H1 (cell line): Measurements from ENCODE around the gene VENTX. TPM values are rescaled to one million over a fixed set of nuclear protein-coding genes. Genes with fewer than 3 reads are reported as not detected.

Experiments used
- CTCF ChIA-PET: fragments of 300-600 bp; sonication (Branson Sonifier 250); formaldehyde crosslinking; loops from one replicate; lab custom pipeline; 2021; ENCODE audit not compliant: partially characterized antibody; lab: Charles Lee
- POLR2A ChIA-PET: fragments of 300-600 bp; sonication (Branson Sonifier 250); formaldehyde crosslinking; loops from one replicate; lab custom pipeline; 2021; ENCODE audit warnings: inconsistent platforms; ENCODE audit not compliant: partially characterized antibody; lab: Charles Lee
- DNase-seq, 2 experiments: peaks; one replicate each; pipeline versions ENCODE4 v3.0.0 to v3.0.0-alpha.2; 2010 to 2022; ENCODE audit warnings: low spot score in 2 of 2, low read depth in 1 of 2, mixed read lengths in 1 of 2
- FAIRE-seq: peaks from 2 replicates; lab custom pipeline; 2011; peaks lifted over from hg19 to GRCh38; lab: Jason Lieb, UNC
- H2AFZ ChIP-seq: 2 replicates; pipeline ENCODE4 v1.8.1; 2012; ENCODE audit warnings: low read length, inconsistent platforms
- H2AK5ac ChIP-seq: 2 replicates; pipeline ENCODE4 v1.6.1; 2013; ENCODE audit warnings: low read depth, low read length
- H2BK120ac ChIP-seq: replicated peaks from 2 replicates; pipeline ENCODE3; 2013; ENCODE audit warnings: low read depth, low read length, inconsistent platforms
- H2BK12ac ChIP-seq: 2 replicates; pipeline ENCODE4 v1.6.1; 2013; ENCODE audit warnings: low read depth, low read length
- H2BK15ac ChIP-seq: 2 replicates; pipeline ENCODE4 v1.6.1; 2013; ENCODE audit warnings: low read length
- H2BK20ac ChIP-seq: 2 replicates; pipeline ENCODE4 v1.6.1; 2013; ENCODE audit warnings: low read length
- H2BK5ac ChIP-seq: 2 replicates; pipeline ENCODE4 v1.6.1; 2013; ENCODE audit warnings: low read depth, low read length
- H3K14ac ChIP-seq: 2 replicates; pipeline ENCODE4 v1.6.1; 2013; ENCODE audit warnings: inconsistent platforms; ENCODE audit not compliant: insufficient read length
- H3K18ac ChIP-seq: 2 replicates; pipeline ENCODE4 v1.6.1; 2013; ENCODE audit warnings: low read length; ENCODE audit errors: extremely low read depth
- H3K23ac ChIP-seq: 2 replicates; pipeline ENCODE4 v1.6.1; 2013; ENCODE audit warnings: inconsistent platforms; ENCODE audit not compliant: insufficient read length
- H3K23me2 ChIP-seq: 2 replicates; pipeline ENCODE4 v1.6.1; 2013; ENCODE audit warnings: low read depth, low read length
- H3K27ac ChIP-seq: 2 replicates; pipeline ENCODE4 v1.6.1; 2011; ENCODE audit warnings: low read depth, low read length, inconsistent platforms
- H3K27me3 ChIP-seq, 4 experiments: replicated peaks in 1 of 4; 1 replicate in 1 of 4; 2 replicates in 3 of 4; pipeline versions ENCODE4 v1.6.1 to v1.8.1; 2011 to 2013; ENCODE audit warnings: low read length in 3 of 4, mild to moderate bottlenecking in 3 of 4, inconsistent platforms in 2 of 4, mixed read lengths in 2 of 4, moderate library complexity in 1 of 4; ENCODE audit not compliant: control insufficient read depth in 3 of 4, insufficient read depth in 3 of 4; ENCODE audit errors: extremely low read depth in 1 of 4
- H3K36me3 ChIP-seq, 4 experiments: 2 replicates each; pipeline versions ENCODE4 v1.6.1 to v1.8.1; 2011 to 2013; ENCODE audit warnings: mild to moderate bottlenecking in 4 of 4, low read length in 3 of 4, moderate library complexity in 2 of 4, control low read depth in 1 of 4, inconsistent platforms in 1 of 4; ENCODE audit not compliant: insufficient read depth in 4 of 4, control insufficient read depth in 2 of 4
- H3K4ac ChIP-seq: replicated peaks from 2 replicates; pipeline ENCODE3; 2013; ENCODE audit warnings: low read length, low read depth, mixed read lengths, inconsistent platforms; ENCODE audit not compliant: insufficient read length
- H3K4me1 ChIP-seq, 4 experiments: replicated peaks in 1 of 4; 1 replicate in 1 of 4; 2 replicates in 3 of 4; pipeline versions ENCODE4 v1.6.1 to v1.8.1; 2011 to 2013; ENCODE audit warnings: low read length in 3 of 4, inconsistent platforms in 2 of 4, mixed read lengths in 1 of 4; ENCODE audit not compliant: insufficient read depth in 4 of 4, control insufficient read depth in 3 of 4
- H3K4me2 ChIP-seq, 2 experiments: 2 replicates each; pipeline versions ENCODE4 v1.6.1 to v1.8.1; 2011 to 2013; ENCODE audit warnings: low read depth in 2 of 2, low read length in 2 of 2, control low read depth in 1 of 2, inconsistent platforms in 1 of 2, mild to moderate bottlenecking in 1 of 2; ENCODE audit not compliant: insufficient read depth in 1 of 2
- H3K4me3 ChIP-seq, 4 experiments: fragments of 200-600, 300-600 bp in 1 of 4; sonication (generic), shearing (Covaris generic), sonication (Bioruptor Twin) in 1 of 4; 2 replicates each; pipeline versions ENCODE4 v1.5.1 to v1.8.1; 2011 to 2016; ENCODE audit warnings: low read length in 4 of 4, low read depth in 3 of 4, control low read depth in 2 of 4, inconsistent platforms in 2 of 4, mild to moderate bottlenecking in 2 of 4, mixed read lengths in 1 of 4, moderate library complexity in 1 of 4; ENCODE audit not compliant: insufficient read depth in 2 of 4; ENCODE audit errors: extremely low read depth in 1 of 4
- H3K56ac ChIP-seq: replicated peaks from 2 replicates; pipeline ENCODE3; 2013; ENCODE audit warnings: low read depth, mild to moderate bottlenecking, mixed read lengths, low read length, inconsistent platforms; ENCODE audit not compliant: insufficient read length
- H3K79me1 ChIP-seq: 2 replicates; pipeline ENCODE4 v1.6.1; 2013; ENCODE audit warnings: low read depth, low read length, control low read depth
- H3K79me2 ChIP-seq, 2 experiments: 2 replicates each; pipeline versions ENCODE4 v1.6.1 to v1.8.1; 2012 to 2013; ENCODE audit warnings: low read length in 2 of 2, mild to moderate bottlenecking in 2 of 2, inconsistent platforms in 1 of 2; ENCODE audit not compliant: insufficient read depth in 2 of 2, control insufficient read depth in 1 of 2
- H3K9ac ChIP-seq, 4 experiments: replicated peaks in 1 of 4; 1 replicate in 1 of 4; 2 replicates in 3 of 4; pipeline versions ENCODE4 v1.6.1 to v1.8.1; 2011 to 2013; ENCODE audit warnings: low read depth in 3 of 4, low read length in 3 of 4, control low read depth in 2 of 4, mild to moderate bottlenecking in 2 of 4, moderate library complexity in 2 of 4, inconsistent platforms in 1 of 4; ENCODE audit errors: extremely low read depth in 1 of 4
- H3K9me3 ChIP-seq, 2 experiments: 2 replicates each; pipeline versions ENCODE4 v1.6.1 to v1.8.1; 2012 to 2013; ENCODE audit warnings: mild to moderate bottlenecking in 2 of 2, moderate library complexity in 2 of 2, control low read depth in 1 of 2, inconsistent platforms in 1 of 2, low read depth in 1 of 2, low read length in 1 of 2, mixed read lengths in 1 of 2; ENCODE audit not compliant: insufficient read depth in 2 of 2
- H4K20me1 ChIP-seq, 2 experiments: replicated peaks in 1 of 2; 2 replicates each; pipeline versions ENCODE3 to v1.8.1; 2011 to 2013; ENCODE audit warnings: inconsistent platforms in 2 of 2, low read length in 2 of 2, mild to moderate bottlenecking in 1 of 2; ENCODE audit not compliant: insufficient read depth in 2 of 2, control insufficient read depth in 1 of 2
- H4K5ac ChIP-seq: 2 replicates; pipeline ENCODE4 v1.6.1; 2013; ENCODE audit warnings: low read length, low read depth, mixed read lengths, inconsistent platforms; ENCODE audit not compliant: insufficient read length
- H4K8ac ChIP-seq: 2 replicates; pipeline ENCODE4 v1.8.0; 2013; ENCODE audit warnings: mild to moderate bottlenecking, moderate library complexity, low read length, inconsistent platforms; ENCODE audit not compliant: insufficient read depth; ENCODE audit errors: extremely low read depth
- H4K91ac ChIP-seq: replicated peaks from 2 replicates; pipeline ENCODE3; 2013; ENCODE audit warnings: low read length, mixed read lengths, inconsistent platforms; ENCODE audit not compliant: insufficient read length
- BACH1 ChIP-seq: IDR thresholded peaks from 2 replicates; pipeline ENCODE4 v1.6.1; 2012; ENCODE audit warnings: low read length, improper control_type of control experiment
- CBX5 ChIP-seq: fragments of 300-800, 300-1000 bp; sonication (generic); IDR thresholded peaks from 2 replicates; pipeline ENCODE4 v1.7.1; 2016; ENCODE audit warnings: antibody characterized with exemption, low read length, low read depth
- CHD1 ChIP-seq: IDR thresholded peaks from 2 replicates; pipeline ENCODE4 v1.6.1; 2012; ENCODE audit warnings: low read depth, low read length, improper control_type of control experiment
- GABPA ChIP-seq: IDR thresholded peaks from 2 replicates; pipeline ENCODE4 v1.6.1; 2011; ENCODE audit warnings: mild to moderate bottlenecking, low read length, moderate library complexity, borderline replicate concordance; ENCODE audit not compliant: insufficient read depth
- HDAC6 ChIP-seq: IDR thresholded peaks from one replicate; pipeline ENCODE4 v1.7.1; 2012; ENCODE audit warnings: low read depth, mild to moderate bottlenecking, inconsistent platforms, low read length, moderate library complexity
- RFX5 ChIP-seq: IDR thresholded peaks from 2 replicates; pipeline ENCODE4 v1.6.1; 2011; ENCODE audit warnings: low read depth, low read length, improper control_type of control experiment, borderline replicate concordance
- SIX5 ChIP-seq: IDR thresholded peaks from 2 replicates; pipeline ENCODE4 v1.6.1; 2011; ENCODE audit warnings: mild to moderate bottlenecking, low read depth, low read length
- ZNF274 ChIP-seq: IDR thresholded peaks from 2 replicates; pipeline ENCODE4 v1.7.0; 2012; ENCODE audit warnings: low read length, borderline replicate concordance; ENCODE audit errors: extremely low read depth
- WGBS, 2 experiments: shearing (Covaris generic) in 1 of 2; methylation state at CpG; one replicate each; pipeline versions ENCODE4 v1.1.6 to v1.1.7; 2013 to 2015; ENCODE audit warnings: low lambda C conversion rate in 2 of 2, mixed read lengths in 2 of 2, inconsistent platforms in 1 of 2, low coverage in 1 of 2, missing lambda C conversion rate in 1 of 2; ENCODE audit not compliant: insufficient replicate concordance in 2 of 2, insufficient coverage in 1 of 2, insufficient read length in 1 of 2; ENCODE audit errors: extremely low coverage in 1 of 2, missing lambda C conversion rate in 1 of 2; 5-methylcytosine and 5-hydroxymethylcytosine counted together
- polyA plus RNA-seq, 7 experiments: library from polyadenylated mRNA; depleted of rRNA in 3 of 7; stranded (reverse) in 5 of 7; unstranded in 2 of 7; fragments of >200 nt in 5 of 7; fragments of 200-250 nt in 2 of 7; gene quantifications; 1 replicate in 5 of 7; 2 replicates in 1 of 7; 4 replicates in 1 of 7; pipeline versions ENCODE4 v1.2.1 to v1.2.3, GENCODE V29; 2011 to 2013; ENCODE audit warnings: missing spikeins in 2 of 7, mixed read lengths in 2 of 7
- total RNA-seq: library from RNA; stranded (reverse); fragmentation: NEBNext Ultra II Directional; extraction: Animal tissue kit (Norgen Biotek cat#: 25700); gene quantifications from 2 replicates; pipeline ENCODE4 v1.2.1, GENCODE V29; 2021
- TF ChIP-seq, protein P1 (sequence below): IDR thresholded peaks from 2 replicates; pipeline ENCODE4 v1.6.1; 2012; ENCODE audit warnings: inconsistent platforms

VENTX gene
- total and polyA plus RNA-seq, 2 of the 8 experiments (the other 6 are each of a cell fraction or from before 2014, with no cell fraction given): 5.6 TPM

DNA sequence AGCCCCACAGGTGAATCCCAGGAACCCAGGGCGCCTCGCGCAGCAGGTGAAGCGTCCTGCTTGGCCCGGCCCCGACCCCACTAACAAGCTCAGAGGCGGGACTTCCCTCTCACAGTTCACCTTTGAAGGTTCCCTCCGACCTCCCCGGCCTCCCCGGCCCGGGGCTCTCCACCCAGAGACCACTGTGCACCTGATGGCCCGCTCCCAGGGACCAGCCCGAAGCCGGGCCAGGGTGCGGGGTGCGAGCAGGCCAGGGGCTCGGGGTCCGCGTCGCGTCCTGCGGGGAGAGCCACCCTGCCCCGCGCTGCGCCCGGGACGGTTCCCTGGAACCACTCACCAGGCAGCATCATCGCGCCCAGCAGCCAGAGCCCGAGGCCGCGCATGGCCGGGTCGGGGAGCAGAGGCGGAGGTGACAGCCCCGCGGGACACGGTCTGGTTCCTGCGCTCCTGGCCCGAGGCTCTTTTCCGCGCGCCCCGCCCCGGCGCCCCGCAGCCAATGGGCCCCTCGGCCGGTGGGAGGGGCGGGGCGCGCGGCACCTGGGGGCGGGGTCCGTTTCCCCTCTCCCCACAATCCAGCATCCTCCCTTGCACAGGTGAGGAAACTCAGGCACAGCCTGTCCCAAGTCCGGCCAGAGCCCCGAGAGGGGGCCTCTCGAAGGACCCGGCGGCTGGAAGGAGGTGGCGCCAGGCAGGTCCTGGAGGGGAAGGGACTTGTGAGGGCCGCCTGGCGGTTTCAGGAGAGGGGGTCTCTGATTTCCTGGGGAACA is 39.0 kb downstream of the VENTX start, which contains the start of gene ADAM8:
Gene ADAM8, minus strand, starts transcription at position 434 of the 767 bp plus-strand sequence. Its CDS starts 51 bp downstream, at position 383.
- no peak within 1 kb of the TSS for H3K27ac ChIP-seq
- no peak within 1 kb of the TSS for H3K23ac ChIP-seq
- peak within 1 kb of the TSS; percentile 26 to 60 (median 46) for H3K4me3 ChIP-seq
- H4K8ac ChIP-seq: peak within 1 kb of the TSS; percentile 51
- peaks cover 0 to 13% (median 7%) of the 10 kb centered on the region in 4 experiments; a peak in 5 of 7 replicates for H3K4me1 ChIP-seq
- peaks cover 5% of the 10 kb centered on the region; the same call in 1 of the 2 replicates for H3K23me2 ChIP-seq
- no peak within 1 kb of the TSS for H4K91ac ChIP-seq
- H4K5ac ChIP-seq: no peak within 1 kb of the TSS
- peak within 1 kb of the TSS; percentile 58 to 85 for H3K4me2 ChIP-seq
- H2BK120ac ChIP-seq: no peak within 1 kb of the TSS
- H3K56ac ChIP-seq: no peak within 1 kb of the TSS
- no peak within 1 kb of the TSS for H3K4ac ChIP-seq
- H3K36me3 ChIP-seq: peaks cover 2 to 7% (median 3%) of the 10 kb centered on the region in 4 experiments; a peak in 4 of 8 replicates
- CTCF ChIA-PET: interaction anchor here (1.0 to 2.1 kb wide), 7 partner anchors 8 to 52 kb away, joined by 3 to 10 read pairs (median 4); no protein-coding TSS in a partner anchor
- H3K14ac ChIP-seq: no peak within 1 kb of the TSS
- H3K79me1 ChIP-seq: no peaks in the 10 kb centered on the region
- peak within 1 kb of the TSS; percentile 24; the same call in 1 of the 2 replicates for H2BK5ac ChIP-seq
- no peak for FAIRE-seq
- H3K9ac ChIP-seq: no peak within 1 kb of the TSS
- H4K20me1 ChIP-seq: peaks cover 0 to 5% of the 10 kb centered on the region in 2 experiments
- H2BK15ac ChIP-seq: peak within 1 kb of the TSS; percentile 81; the same call in 1 of the 2 replicates
- H3K27me3 ChIP-seq: peaks cover 0 to 7% (median 4%) of the 10 kb centered on the region in 4 experiments; a peak in 6 of 7 replicates
- H3K79me2 ChIP-seq: no peaks in the 10 kb centered on the region
- no peak within 1 kb of the TSS for H2BK12ac ChIP-seq
- POLR2A ChIA-PET: interaction anchor here (0.7 to 2.4 kb wide), 9 partner anchors 9 to 71 kb away, joined by 3 to 11 read pairs (median 4); partner anchors contain the start of gene PRAP1
- peak; percentile 25 to 92 for DNase-seq
- H2AFZ ChIP-seq: no peak within 1 kb of the TSS
- no peak within 1 kb of the TSS for H2AK5ac ChIP-seq
- no peaks in the 10 kb centered on the region for H3K9me3 ChIP-seq
- 0 out of 2 replicates have a peak within 1 kb of the TSS, but pooled peaks have one; percentile 61 for H2BK20ac ChIP-seq
- WGBS, 2 experiments: 22% methylated on average over 30 of the region's 63 CpGs; no CpG with 5 or more reads in 1 of the 2 experiments
- no peak within 1 kb of the TSS for H3K18ac ChIP-seq
- TF ChIP-seq SIX5 (no peak), GABPA (0 out of 2 replicates have a peak, but pooled peaks have one; percentile 37), BACH1 (no peak), HDAC6 (no peak), RFX5 (no peak), ZNF274 (no peak), CBX5 (no peak), CHD1 (no peak)
- TF ChIP-seq, protein P1, sequence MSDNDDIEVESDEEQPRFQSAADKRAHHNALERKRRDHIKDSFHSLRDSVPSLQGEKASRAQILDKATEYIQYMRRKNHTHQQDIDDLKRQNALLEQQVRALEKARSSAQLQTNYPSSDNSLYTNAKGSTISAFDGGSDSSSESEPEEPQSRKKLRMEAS: peak; percentile 43; the same call in 1 of the 2 replicates
